Stimulated activated CD8-positive, alpha-beta memory T cell treated with anti-CD3 and anti-CD28 coated beads, Interleukin-15, amount 100 ng/mL, for 1 hour (primary cell): Measurements from ENCODE around the gene CLTCL1.
"Not testable (repeated sequence)": the region's sequence is repeated elsewhere in the genome, so short reads cannot be mapped to it uniquely, and the experiment has no call there.

Experiments used
- DNase-seq: peaks from one replicate; pipeline ENCODE4 v3.0.0-alpha.2; 2020; ENCODE audit warnings: low read depth

Gene CLTCL1

DNA sequence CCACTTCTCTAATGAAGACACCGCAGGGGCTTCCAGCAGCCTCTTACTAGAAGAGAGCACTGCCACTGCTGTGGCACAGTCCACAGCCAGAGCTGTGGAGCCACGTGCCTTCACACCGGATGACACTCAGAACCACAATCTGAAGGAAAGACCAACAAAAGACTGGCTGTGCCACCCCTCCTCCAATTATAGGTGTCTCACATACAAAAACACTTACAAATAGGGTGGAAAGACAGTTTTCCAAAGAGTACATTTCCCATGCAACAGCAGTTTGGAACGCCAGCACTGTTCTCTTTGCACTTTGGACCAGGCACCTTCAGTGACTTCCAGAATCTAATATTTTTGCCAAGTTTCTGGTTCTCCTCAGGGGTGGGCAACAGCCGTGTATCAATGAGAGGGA lies 74.9 kb downstream of the CLTCL1 start:
- DNase-seq: no peak

- DNase-seq: no peak
Observed at GRCh38 chr22:19215360-19215759, 76.2 kb downstream of the CLTCL1 start.

- DNase-seq: no peak
Observed at GRCh38 chr22:19214078-19214473, 77.4 kb downstream of the CLTCL1 start.

GRCh38 chr22:19213442-19214077 lies 78.0 kb downstream of the CLTCL1 start:
- DNase-seq: no peak

- DNase-seq: no peak
Observed at GRCh38 chr22:19213001-19213400, 78.5 kb downstream of the CLTCL1 start.

DNA sequence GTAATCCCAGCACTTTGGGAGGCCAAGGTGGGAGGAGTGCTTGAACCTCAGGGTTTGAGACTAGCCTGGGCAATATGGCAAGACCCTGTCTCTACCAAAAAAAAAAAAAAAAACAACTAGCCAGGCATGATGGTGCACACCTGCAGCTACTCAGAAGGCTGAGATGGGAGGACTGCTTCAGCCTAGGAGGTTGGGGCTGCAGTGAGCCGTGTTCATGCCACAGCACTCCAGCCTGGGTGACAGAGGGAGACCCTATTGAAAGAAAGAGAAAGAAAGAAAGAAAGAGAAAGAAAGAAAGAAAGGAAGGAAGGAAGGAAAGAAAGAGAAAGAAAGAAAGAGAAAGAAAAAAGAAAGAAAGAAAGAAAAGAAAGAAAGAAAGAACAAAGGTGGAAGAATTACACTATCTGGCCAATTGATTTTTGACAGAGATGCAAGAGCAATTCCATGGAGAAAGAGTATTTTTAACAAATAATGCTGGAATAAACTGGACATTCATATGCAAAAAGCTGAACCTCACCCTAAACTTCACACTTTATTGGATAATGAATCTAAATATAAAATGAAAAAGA lies 79.1 kb downstream of the CLTCL1 start:
- no peak for DNase-seq

GRCh38 chr22:19210188-19210587 lies 81.3 kb downstream of the CLTCL1 start:
- no peak for DNase-seq

- no peak for DNase-seq
Observed at GRCh38 chr22:19208287-19208847, 83.2 kb downstream of the CLTCL1 start.

DNA sequence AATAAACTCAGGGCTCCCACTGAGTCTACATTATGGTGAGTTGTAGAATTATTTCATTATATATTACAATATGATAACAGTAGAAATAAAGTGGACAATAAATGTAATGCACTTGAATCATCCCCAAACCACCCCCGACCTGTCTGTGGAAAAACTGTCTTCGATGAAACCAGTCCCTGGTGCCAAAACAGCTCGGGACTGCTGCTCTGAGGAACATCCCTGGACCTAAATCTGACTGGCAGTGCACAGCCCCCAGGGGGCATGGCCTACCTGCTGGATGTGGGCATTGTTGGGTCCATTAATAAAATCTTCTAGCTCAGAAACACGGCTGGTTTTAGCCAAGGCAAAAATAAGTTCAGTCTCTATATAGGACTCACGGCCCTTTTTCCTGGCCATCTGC lies 83.6 kb downstream of the CLTCL1 start:
- no peak for DNase-seq

- DNase-seq: no peak
Observed at GRCh38 chr22:19207401-19207808, 84.1 kb downstream of the CLTCL1 start.

DNA sequence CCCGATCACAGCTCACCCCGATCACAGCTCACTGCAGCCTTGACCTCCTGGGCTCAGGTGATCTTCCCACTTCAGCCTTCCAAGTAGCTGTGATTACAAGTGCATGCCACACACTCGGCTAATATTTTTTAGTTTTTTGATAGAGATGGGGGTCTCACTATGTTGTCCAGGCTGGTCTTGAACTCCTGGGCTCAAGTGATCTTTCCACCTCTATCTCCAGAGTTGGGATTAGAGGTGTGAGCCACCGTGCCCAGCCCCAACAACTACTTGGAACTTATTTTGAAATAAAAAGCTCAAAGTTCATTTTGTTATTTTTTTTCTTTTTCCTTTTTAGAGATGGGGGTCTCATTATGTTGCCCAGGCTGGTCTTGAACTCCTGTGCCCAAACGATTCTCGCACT lies 85.2 kb downstream of the CLTCL1 start:
- DNase-seq: no peak

DNA sequence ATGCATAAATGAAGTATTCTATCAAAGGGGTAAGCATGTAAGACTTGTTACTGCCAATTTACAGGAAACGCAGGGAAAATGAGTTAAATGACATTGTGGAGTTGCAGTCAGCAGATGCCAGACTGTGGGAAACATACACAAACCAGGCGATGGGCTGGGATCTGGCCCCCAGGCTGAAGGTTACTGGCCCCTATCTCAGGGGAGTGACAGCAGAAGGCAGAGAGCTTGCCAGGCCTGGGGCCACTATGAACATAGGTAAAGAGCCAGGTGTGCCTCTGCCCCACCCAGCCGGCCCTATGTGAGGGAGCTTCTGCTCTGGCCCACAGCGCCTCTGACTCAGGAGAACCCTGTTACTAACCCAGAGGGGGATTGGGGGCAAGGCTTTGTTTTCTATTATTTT lies 86.9 kb downstream of the CLTCL1 start:
- DNase-seq: no peak

GRCh38 chr22:19203834-19204233 lies 87.7 kb downstream of the CLTCL1 start:
- DNase-seq: no peak

DNA sequence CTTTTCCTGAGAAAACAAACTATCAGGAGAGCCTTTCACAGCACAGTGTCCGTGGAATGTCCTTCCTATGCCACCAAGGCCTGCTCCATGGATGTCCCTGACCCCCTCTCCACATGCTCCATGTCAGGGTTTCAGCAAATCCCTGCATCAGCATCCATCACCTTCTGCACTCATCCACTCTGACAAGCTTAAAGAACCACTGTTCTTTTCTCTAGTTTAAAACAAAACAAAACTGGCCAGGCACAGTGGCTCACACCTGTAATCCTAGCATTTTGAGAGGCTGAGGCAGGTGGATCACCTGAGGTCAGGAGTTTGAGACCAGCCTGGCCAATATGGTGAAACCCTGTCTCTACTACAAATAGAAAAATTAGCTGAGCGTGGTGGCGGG lies 88.7 kb downstream of the CLTCL1 start:
- not testable (repeated sequence) for DNase-seq

DNA sequence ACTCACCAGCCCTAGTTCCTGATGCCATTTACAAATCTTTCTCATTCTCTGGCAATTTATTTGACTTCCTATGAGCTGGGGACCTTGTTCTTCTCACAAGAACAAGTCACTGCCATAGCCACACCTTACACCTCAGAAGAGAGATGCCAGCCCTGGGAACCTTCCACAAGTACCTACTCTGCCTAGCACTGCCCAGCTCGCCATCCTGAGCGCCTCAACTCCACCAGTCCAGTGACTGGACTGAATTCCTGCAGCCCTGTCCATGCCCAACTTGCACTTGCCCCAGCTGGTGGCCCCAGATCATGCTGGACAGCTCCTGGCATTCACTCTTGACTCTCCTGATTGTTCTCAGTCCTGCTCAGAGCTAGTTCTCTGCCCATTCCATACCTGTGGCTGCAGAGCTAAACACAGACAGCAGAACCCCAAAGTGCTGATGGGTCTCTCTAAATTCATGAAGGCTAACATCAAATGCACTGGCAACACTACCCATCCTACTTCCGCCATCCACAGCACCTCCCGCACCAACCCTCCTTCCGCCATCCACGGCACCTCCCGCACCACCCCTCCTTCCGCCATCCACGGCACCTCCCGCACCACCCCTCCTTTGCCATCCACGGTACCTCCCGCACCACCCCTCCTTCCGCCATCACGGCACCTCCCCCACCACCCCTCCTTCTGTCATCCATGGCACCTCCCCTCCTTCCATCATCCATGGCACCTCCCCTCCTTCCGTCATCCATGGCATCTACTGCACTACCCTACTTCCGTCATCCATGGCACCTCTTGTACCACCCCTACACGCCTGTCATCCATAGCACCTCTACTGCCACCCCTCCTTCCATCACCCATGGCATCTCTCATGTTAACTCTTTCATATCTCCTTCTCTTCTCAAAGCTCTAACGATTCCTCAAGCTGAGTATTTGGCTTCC lies 89.4 kb downstream of the CLTCL1 start:
- no peak for DNase-seq

DNA sequence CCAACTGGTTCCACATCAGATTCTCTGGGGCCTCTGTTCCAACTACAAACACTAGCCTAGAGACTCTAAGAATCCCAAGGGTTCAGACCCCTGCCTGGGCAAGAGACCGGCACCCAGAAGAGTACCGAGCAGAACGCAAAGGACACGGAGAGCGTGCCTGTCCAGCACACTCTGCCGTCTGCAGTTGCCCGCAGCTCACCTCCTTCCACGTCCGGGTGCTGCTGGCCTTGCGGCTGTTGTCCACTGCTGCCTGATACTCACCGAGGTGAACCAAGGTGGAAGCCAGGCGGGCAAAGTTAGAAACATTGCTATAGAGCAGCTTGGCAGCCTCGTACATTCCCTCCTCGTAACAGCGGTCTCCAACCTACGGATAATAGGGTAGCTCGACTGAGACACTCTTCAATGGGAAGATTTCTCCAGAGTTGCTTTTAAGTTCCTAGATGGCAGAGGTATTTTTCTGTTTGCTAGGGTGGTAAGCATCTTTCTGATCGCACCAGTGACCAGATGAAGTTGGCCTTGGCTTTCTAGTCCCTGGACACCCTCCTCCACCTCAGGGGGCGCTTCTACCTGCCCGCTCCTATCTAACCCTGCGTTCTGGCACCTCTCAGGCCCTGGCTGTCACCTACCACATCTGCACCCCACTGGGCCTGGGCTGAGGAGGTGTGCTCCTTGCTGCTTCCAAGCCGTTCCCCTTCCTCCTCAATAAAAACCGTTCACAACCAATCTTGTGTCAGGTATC lies 90.2 kb downstream of the CLTCL1 start:
- no peak for DNase-seq

- DNase-seq: no peak
Observed at GRCh38 chr22:19199479-19199878, 92.0 kb downstream of the CLTCL1 start.

DNA sequence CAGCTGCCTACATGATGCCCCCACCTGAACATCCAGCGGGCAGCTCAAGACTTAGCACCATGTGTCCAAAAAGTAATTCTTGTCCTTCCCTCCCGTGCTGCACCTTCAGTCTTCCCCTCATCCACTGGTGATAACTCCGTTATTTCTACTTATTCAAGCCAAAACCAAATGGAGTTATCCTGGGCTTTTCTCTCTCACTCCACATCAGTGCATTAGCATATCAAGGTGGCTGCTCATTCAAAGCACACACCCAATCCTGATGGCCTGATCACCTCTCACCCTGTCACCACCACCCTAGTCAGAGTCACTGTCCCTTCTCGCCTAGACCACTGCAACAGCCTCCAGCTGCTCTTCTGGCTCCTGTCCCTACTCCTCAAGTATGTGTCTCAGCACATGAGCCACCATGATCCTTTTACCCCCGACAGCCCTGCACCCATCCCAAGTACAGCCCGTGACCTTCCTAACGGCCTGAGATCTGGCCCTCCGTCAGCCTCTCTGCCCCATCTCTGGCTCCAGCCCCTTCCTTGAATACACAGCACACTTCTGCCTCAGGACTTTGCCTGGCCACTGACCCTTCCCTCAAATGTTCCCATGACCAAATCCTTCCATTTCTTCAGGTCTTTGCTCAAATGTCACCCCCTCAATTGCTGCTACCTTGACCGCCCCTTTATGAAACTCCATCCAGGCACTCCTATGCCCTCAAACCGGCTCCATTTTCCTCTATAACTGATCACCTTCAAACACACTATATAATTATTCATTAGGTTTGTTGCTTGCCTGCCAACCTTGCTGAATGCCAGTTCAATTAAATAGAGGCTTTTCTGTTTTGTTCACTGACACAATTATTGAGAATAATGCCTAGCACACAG lies 93.3 kb downstream of the CLTCL1 start:
- DNase-seq: no peak

GRCh38 chr22:19196841-19197612 lies 94.5 kb downstream of the CLTCL1 start:
- no peak for DNase-seq
